Measurements from ENCODE around the gene ZNF25. TPM values are rescaled to one million over a fixed set of nuclear protein-coding genes. Genes with fewer than 3 reads are reported as not detected.

The ZNF25 gene
- total and polyA plus RNA-seq, 9 donors: 10.8 to 22.5 (median 17.2) TPM

DNA sequence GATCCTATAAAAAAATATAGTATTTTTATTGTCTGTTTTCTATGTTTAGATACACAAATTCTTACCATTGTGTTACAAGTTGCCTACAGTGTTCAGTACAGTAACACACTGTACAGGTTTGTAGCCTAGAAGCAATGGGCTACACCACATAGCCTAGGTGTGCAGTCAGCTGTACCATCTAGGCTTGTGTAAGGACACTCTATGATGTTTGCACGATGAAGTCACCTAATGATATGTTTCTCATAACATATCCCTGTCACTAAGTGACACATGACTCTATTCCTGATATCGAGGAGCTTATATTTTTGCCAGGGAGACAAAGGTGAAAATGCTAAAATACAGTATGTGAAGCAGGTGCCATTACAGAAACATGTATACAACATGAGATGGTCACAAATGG lies 18.6 kb downstream of the ZNF25 start:
- H3K27ac ChIP-seq: no peak overlapping the region
- DNase-seq: no peak
- TF ChIP-seq EP300 (IDR thresholded peaks at IDR 0.05) (no peak), POLR2A (IDR thresholded peaks at IDR 0.05) (no peak), CTCF (IDR thresholded peaks at IDR 0.05) (no peak)
- WGBS, 3 donors: 82 to 98% (median 90%) methylated on average over 2 of the region's 2 CpGs
- no peaks in the 10 kb centered on the region for H3K4me1 ChIP-seq (ENCODE audit: insufficient read depth)
- no peak overlapping the region for H3K4me3 ChIP-seq
- no peaks in the 10 kb centered on the region for H3K9me3 ChIP-seq
- intact Hi-C loops (cut with DNase I): no loop called here
- no peaks in the 10 kb centered on the region for H3K27me3 ChIP-seq
- no peaks in the 10 kb centered on the region for H3K36me3 ChIP-seq

GRCh38 chr10:37952926-37953325 lies 23.5 kb downstream of the ZNF25 start:
- WGBS, 3 donors: 90 to 94% (median 90%) methylated on average over 3 of the region's 3 CpGs
- Histone ChIP-seq H3K9me3 (no peaks in the 10 kb centered on the region), H3K4me3 (no peak overlapping the region), H3K4me1 (ENCODE audit: insufficient read depth) (no peaks in the 10 kb centered on the region), H3K27ac (no peak overlapping the region), H3K36me3 (no peaks in the 10 kb centered on the region), H3K27me3 (no peaks in the 10 kb centered on the region)
- TF ChIP-seq EP300 (IDR thresholded peaks at IDR 0.05) (no peak), CTCF (IDR thresholded peaks at IDR 0.05) (no peak), POLR2A (IDR thresholded peaks at IDR 0.05) (no peak)
- no peak for DNase-seq
- intact Hi-C loops (cut with DNase I): no loop called here

DNA sequence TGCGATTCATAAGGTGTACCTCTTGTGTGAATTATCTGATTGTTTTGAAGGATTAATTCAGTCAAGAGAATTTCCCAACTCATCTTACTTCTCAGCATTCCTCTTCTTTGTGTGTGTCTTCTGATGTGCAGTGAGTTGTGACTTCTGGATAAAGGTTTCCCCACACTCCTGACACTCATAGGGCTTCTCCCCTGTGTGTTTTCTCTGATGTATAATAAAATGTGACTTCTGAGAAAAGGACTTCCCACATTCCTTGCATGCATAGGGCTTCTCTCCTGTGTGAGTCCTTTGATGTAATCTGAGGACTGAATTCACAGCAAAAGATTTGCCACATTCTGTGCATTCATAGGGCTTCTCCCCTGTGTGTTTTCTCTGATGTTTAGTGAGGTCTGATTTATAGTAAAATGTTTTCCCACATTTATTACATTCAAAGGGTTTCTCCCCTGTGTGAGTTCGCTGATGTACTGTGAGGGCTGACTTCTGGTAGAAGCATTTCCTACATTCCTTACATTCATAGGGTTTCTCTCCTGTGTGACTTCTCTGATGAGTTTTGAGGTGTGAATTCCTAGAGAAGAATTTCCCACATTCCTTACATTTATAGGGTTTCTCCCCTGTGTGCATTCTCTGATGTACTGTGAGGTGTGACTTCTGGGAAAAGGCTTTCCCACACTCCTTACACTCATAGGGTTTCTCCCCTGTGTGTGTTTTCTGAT lies 24.2 kb downstream of the ZNF25 start:
- WGBS, 3 donors: 83 to 89% (median 86%) methylated on average over 2 of the region's 2 CpGs
- DNase-seq: no peak
- no peaks in the 10 kb centered on the region for H3K36me3 ChIP-seq

DNA sequence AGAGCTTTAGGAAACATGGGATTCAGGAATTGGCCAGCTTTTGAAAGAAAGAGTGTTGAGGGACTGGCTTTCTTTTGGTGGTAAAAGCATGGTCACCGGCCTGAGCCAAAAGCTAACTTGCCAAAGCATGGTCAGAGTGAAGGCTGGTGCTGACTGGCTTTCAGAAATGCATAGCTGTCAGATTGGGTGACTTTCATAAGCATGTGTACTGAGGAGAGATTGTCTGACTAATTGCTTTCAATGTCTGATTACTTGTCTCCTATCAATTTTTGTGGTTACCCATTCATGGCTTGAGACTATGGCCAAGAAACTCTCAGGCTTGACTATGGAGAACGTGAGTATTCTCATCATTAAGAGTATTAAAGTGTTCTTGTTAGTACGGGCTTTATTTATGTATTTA lies 28.2 kb downstream of the ZNF25 start:
- Histone ChIP-seq H3K9me3 (no peaks in the 10 kb centered on the region), H3K4me1 (ENCODE audit: insufficient read depth) (no peaks in the 10 kb centered on the region), H3K4me3 (no peak overlapping the region), H3K27ac (no peak overlapping the region), H3K27me3 (no peaks in the 10 kb centered on the region), H3K36me3 (no peaks in the 10 kb centered on the region)
- TF ChIP-seq POLR2A (IDR thresholded peaks at IDR 0.05) (no peak), CTCF (IDR thresholded peaks at IDR 0.05) (no peak), EP300 (IDR thresholded peaks at IDR 0.05) (no peak)
- WGBS, 3 donors: 74 to 88% (median 79%) methylated on average over 3 of the region's 3 CpGs
- intact Hi-C loops (cut with DNase I): no loop called here
- DNase-seq: no peak

More for the DNA sequence above, 24.2 kb downstream of the ZNF25 start:
- H3K9me3 ChIP-seq: no peaks in the 10 kb centered on the region
- H3K27ac ChIP-seq: no peak overlapping the region
- H3K4me3 ChIP-seq: no peak overlapping the region
- no peaks in the 10 kb centered on the region for H3K27me3 ChIP-seq
- intact Hi-C loops (cut with DNase I): no loop called here
- no peaks in the 10 kb centered on the region for H3K4me1 ChIP-seq (ENCODE audit: insufficient read depth)
- no peak for TF ChIP-seq POLR2A (IDR thresholded peaks at IDR 0.05)
- no peak for TF ChIP-seq EP300 (IDR thresholded peaks at IDR 0.05)
- no peak for TF ChIP-seq CTCF (IDR thresholded peaks at IDR 0.05)
